Astrocyte of the cerebellum (primary cell): ENCODE measurements around the gene FAM83F.
A peak's percentile ranks its signal among the peaks of the same experiment; 100 is the strongest.

Source experiments
- DNase-seq: peaks from one replicate; pipeline ENCODE4 v3.0.0-alpha.2; 2011; ENCODE audit warnings: low read depth
- H3K4me3 ChIP-seq: 2 replicates; pipeline ENCODE4 v1.5.1; 2011; ENCODE audit warnings: mild to moderate bottlenecking, low read depth, low read length, moderate library complexity
- CTCF ChIP-seq: IDR thresholded peaks from 2 replicates; pipeline ENCODE4 v1.5.1; 2012; ENCODE audit warnings: low read length, low read depth, moderate library complexity, mild to moderate bottlenecking; ENCODE audit errors: missing control alignments
- in situ Hi-C: cut with HindIII; loops from 2 replicates; pipeline ENCODE4 v1.10.0; 2017; ENCODE audit warnings: low sequenced_read_pairs

The FAM83F gene

GRCh38 chr22:39952347-39952746 lies 42.4 kb upstream of the FAM83F start:
- H3K4me3 ChIP-seq = no peak overlapping the region
- no peak for DNase-seq
- TF ChIP-seq CTCF = no peak
- in situ Hi-C loops = no loop called here

- DNase-seq = no peak
- no peak overlapping the region for H3K4me3 ChIP-seq
- no peak for TF ChIP-seq CTCF
- in situ Hi-C loops = no loop called here
Observed at GRCh38 chr22:39953101-39953500, 41.7 kb upstream of the FAM83F start.

- DNase-seq = peak; percentile 99
- TF ChIP-seq CTCF = no peak
- in situ Hi-C loops = no loop called here
- no peak overlapping the region for H3K4me3 ChIP-seq
Observed at GRCh38 chr22:39954584-39955055, 40.1 kb upstream of the FAM83F start.

- no peak overlapping the region for H3K4me3 ChIP-seq
- in situ Hi-C loops = no loop called here
- TF ChIP-seq CTCF = no peak
- DNase-seq = no peak
Observed at GRCh38 chr22:39955675-39956074, 39.1 kb upstream of the FAM83F start.

- H3K4me3 ChIP-seq = no peak overlapping the region
- TF ChIP-seq CTCF = no peak
- DNase-seq = no peak
- in situ Hi-C loops = no loop called here
Observed at GRCh38 chr22:39956932-39957664, 37.7 kb upstream of the FAM83F start.

GRCh38 chr22:39958009-39958711 lies 36.6 kb upstream of the FAM83F start:
- in situ Hi-C loops = no loop called here
- no peak for TF ChIP-seq CTCF
- H3K4me3 ChIP-seq = no peak overlapping the region
- DNase-seq = no peak
